HG03196 (cell line): ENCODE measurements around the gene TOLLIP.
"Not testable (repeated sequence)": the region's sequence is repeated elsewhere in the genome, so short reads cannot be mapped to it uniquely, and the experiment has no call there.

Experiments used
- ATAC-seq: cut with Tn5 transposase; IDR thresholded peaks from one replicate; pipeline ENCODE4 v1.9.1; 2021; ENCODE audit not compliant: unreplicated experiment

Gene TOLLIP

GRCh38 chr11:1266976-1267375 lies 42.5 kb downstream of the TOLLIP start:
- ATAC-seq = not testable (repeated sequence)

- not testable (repeated sequence) for ATAC-seq
Measured at GRCh38 chr11:1265480-1265879, 44.0 kb downstream of the TOLLIP start.

- not testable (repeated sequence) for ATAC-seq
Measured at GRCh38 chr11:1264444-1264843, 45.0 kb downstream of the TOLLIP start.

- no peak for ATAC-seq
Measured at GRCh38 chr11:1263010-1263409, 46.4 kb downstream of the TOLLIP start.

- ATAC-seq = peak; percentile 82
Measured at GRCh38 chr11:1262172-1263006, 47.0 kb downstream of the TOLLIP start.

- no peak for ATAC-seq
Measured at GRCh38 chr11:1261241-1262071, 48.0 kb downstream of the TOLLIP start.

- no peak for ATAC-seq
Measured at GRCh38 chr11:1260620-1261019, 48.8 kb downstream of the TOLLIP start.

- ATAC-seq = no peak
Measured at GRCh38 chr11:1260023-1260501, 49.4 kb downstream of the TOLLIP start.

- ATAC-seq = no peak
Measured at GRCh38 chr11:1259561-1259960, 49.9 kb downstream of the TOLLIP start.

GRCh38 chr11:1259076-1259461 lies 50.4 kb downstream of the TOLLIP start:
- no peak for ATAC-seq

GRCh38 chr11:1258401-1259075 lies 50.9 kb downstream of the TOLLIP start:
- no peak for ATAC-seq

- no peak for ATAC-seq
Measured at GRCh38 chr11:1257916-1258315, 51.5 kb downstream of the TOLLIP start.

GRCh38 chr11:1257366-1257765 lies 52.1 kb downstream of the TOLLIP start:
- no peak for ATAC-seq

- no peak for ATAC-seq
Measured at GRCh38 chr11:1256257-1257045, 53.0 kb downstream of the TOLLIP start.

GRCh38 chr11:1255151-1255550 lies 54.3 kb downstream of the TOLLIP start:
- no peak for ATAC-seq

GRCh38 chr11:1254733-1255132 lies 54.7 kb downstream of the TOLLIP start:
- no peak for ATAC-seq

GRCh38 chr11:1254086-1254648 lies 55.3 kb downstream of the TOLLIP start:
- ATAC-seq = no peak

GRCh38 chr11:1253103-1253485 lies 56.3 kb downstream of the TOLLIP start:
- no peak for ATAC-seq

GRCh38 chr11:1252371-1253102 lies 56.9 kb downstream of the TOLLIP start:
- no peak for ATAC-seq
